ENCODE measurements around the gene ANKRD65.

DNA sequence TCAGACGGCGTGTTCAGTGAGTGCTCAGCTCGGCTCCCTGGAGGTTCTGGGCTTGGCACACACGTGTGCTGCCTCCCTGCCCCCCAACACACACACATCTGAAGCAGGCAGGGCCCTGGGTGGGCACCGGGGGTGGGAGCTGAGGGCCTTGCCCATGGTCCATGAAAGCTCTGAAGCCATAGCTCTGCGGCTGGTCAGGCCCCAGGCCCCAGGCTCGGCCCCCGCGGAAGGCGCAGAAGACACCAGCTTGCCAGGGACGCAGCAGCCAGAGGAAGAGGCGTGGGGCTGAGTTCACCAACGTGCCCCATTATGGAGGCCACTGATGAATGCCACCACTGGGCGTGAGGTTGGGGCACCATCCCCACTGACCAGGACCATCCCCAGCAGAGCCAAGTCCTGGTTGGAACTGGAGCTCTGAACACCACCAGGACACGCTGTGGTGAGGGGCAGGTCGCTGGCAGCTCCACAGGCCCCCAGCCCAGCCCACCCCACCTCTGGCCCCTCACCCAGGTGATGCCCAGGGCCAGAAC, 50.2 kb downstream of the ANKRD65 start:
- TF ChIP-seq, protein P1, sequence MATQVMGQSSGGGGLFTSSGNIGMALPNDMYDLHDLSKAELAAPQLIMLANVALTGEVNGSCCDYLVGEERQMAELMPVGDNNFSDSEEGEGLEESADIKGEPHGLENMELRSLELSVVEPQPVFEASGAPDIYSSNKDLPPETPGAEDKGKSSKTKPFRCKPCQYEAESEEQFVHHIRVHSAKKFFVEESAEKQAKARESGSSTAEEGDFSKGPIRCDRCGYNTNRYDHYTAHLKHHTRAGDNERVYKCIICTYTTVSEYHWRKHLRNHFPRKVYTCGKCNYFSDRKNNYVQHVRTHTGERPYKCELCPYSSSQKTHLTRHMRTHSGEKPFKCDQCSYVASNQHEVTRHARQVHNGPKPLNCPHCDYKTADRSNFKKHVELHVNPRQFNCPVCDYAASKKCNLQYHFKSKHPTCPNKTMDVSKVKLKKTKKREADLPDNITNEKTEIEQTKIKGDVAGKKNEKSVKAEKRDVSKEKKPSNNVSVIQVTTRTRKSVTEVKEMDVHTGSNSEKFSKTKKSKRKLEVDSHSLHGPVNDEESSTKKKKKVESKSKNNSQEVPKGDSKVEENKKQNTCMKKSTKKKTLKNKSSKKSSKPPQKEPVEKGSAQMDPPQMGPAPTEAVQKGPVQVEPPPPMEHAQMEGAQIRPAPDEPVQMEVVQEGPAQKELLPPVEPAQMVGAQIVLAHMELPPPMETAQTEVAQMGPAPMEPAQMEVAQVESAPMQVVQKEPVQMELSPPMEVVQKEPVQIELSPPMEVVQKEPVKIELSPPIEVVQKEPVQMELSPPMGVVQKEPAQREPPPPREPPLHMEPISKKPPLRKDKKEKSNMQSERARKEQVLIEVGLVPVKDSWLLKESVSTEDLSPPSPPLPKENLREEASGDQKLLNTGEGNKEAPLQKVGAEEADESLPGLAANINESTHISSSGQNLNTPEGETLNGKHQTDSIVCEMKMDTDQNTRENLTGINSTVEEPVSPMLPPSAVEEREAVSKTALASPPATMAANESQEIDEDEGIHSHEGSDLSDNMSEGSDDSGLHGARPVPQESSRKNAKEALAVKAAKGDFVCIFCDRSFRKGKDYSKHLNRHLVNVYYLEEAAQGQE (IDR thresholded peaks at IDR 0.05; ENCODE audit: insufficient read depth in 1 of 2, low read depth in 2 of 2, low read length in 2 of 2): no peak
- TF ChIP-seq TAF1 (IDR thresholded peaks at IDR 0.05; ENCODE audit: borderline replicate concordance, insufficient read depth, low read length): no peak
- no peak for TF ChIP-seq SIN3A (IDR thresholded peaks at IDR 0.05; ENCODE audit: borderline replicate concordance, insufficient read depth, low read length)
- TF ChIP-seq POLR2AphosphoS5 (IDR thresholded peaks at IDR 0.05; ENCODE audit: low read depth, low read length): no peak
- TF ChIP-seq FOXP2 (optimal IDR thresholded peaks at IDR 0.05; ENCODE audit: borderline replicate concordance, extremely low read depth, extremely low read length, insufficient read depth): no peak

Data from PFSK-1 (cell line).